DMS153 (cell line): ENCODE results near the gene FABP1.

Experiments used
- DNase-seq: peaks from one replicate; lab custom pipeline; 2025; lab: John Stamatoyannopoulos, UW

FABP1 gene

DNA sequence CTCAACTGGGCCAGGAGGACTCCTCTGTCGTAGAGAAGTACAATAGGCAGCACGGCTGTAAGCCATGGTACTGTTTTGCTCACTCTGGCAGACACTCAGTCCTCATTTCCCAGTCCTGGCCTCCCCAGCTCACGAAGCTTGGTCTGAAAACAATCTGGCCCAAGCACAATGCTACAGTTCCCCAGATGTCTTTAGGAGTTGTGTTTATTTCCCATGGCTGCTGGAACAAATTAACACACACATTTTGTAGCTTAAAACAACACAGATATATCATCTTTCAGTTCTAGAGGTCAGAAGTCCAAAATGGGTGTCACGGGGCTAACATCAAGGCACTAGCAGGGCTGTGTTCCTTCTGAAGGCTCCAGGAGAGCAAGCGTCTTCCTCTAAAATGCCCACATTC, 13.0 kb downstream of the FABP1 start:
- DNase-seq, result no peak

- no peak for DNase-seq
These were observed 14.8 kb downstream of the FABP1 start for GRCh38 chr2:88113069-88113468.

- no peak for DNase-seq
These were observed 17.0 kb downstream of the FABP1 start for GRCh38 chr2:88110830-88111229.

GRCh38 chr2:88108796-88109195, 19.1 kb downstream of the FABP1 start:
- no peak for DNase-seq

GRCh38 chr2:88100489-88100858, 27.4 kb downstream of the FABP1 start:
- DNase-seq, result no peak

- no peak for DNase-seq
These were observed 27.9 kb downstream of the FABP1 start for GRCh38 chr2:88099798-88100488.

- DNase-seq, result no peak
These were observed 29.3 kb downstream of the FABP1 start for GRCh38 chr2:88098558-88098900.

DNA sequence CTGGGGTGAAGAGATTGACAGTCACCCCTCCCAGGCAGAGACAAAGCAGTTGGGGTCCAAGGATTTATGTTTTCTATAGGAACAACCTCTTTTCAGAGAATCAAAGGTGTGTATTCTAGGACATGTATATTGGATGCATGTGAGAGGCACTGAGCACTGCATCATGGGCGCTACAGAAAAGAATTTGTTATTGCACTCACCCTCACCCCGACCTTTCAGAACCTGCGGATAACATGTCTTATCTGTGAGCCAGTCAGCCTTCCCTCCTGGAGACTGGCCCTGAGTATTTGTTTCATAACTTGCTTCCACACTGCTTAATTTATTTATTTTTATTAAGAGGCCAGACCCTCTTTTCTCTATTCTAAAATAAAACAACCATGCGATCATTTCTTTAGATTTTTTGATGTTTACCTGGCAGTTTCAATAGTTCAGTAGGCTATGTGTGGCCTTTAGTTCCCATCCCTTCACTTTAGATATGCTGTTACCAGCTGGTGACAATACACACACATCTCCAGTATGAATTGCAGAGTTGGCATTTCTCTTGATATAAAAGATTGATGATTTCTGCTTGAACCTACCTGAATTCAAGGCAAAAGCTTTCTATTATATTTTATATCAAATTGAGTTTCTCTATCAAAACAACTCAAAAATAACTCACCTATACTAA, 29.8 kb downstream of the FABP1 start:
- no peak for DNase-seq

GRCh38 chr2:88097192-88097591, 30.7 kb downstream of the FABP1 start:
- no peak for DNase-seq

DNA sequence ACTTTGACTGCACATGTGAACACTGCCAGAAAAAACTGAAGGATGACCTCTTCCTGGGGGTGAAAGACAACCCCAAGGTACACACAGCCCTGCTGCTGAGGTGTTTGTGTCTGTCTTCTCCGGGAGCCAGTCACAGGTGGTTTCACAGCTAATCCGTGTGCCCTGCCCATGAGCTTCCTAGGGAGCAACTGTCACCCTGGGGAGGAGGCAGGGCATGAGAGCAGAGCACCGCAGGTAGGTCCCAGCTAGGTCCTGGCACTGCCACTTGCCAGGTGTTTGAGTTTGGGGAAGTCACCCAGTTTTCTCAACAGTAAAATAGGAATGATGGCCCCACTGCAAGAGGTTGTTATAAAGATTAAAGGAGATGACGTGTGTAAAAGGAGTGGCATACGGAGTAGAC, 31.2 kb downstream of the FABP1 start:
- no peak for DNase-seq

- DNase-seq, result no peak
These were observed 32.8 kb downstream of the FABP1 start for GRCh38 chr2:88095022-88095421.

- DNase-seq, result no peak
These were observed 35.1 kb downstream of the FABP1 start for GRCh38 chr2:88092773-88093172.

- no peak for DNase-seq
These were observed 35.9 kb downstream of the FABP1 start for GRCh38 chr2:88091943-88092342.

GRCh38 chr2:88090446-88091283, 37.2 kb downstream of the FABP1 start:
- DNase-seq, result no peak

DNA sequence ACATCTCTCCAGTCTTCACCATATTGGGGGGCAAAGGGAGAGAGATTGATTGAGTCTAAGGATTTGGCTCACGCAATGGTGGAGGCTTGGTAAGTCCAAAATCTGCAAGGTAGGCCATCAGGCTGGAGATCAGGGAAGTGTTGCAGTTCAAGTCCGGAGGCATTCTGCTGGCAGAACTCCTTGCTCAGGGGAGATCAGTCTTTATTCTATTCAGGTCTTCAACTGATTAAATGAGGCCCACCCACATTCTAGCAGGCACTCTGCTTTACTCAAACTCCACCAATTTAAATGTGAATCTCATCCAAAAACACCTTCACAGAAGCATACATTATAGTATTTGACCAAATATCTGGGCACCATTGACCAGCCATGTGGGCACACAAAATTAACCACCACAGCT, 38.9 kb downstream of the FABP1 start:
- no peak for DNase-seq

- DNase-seq, result no peak
These were observed 40.1 kb downstream of the FABP1 start for GRCh38 chr2:88087763-88088162.

DNA sequence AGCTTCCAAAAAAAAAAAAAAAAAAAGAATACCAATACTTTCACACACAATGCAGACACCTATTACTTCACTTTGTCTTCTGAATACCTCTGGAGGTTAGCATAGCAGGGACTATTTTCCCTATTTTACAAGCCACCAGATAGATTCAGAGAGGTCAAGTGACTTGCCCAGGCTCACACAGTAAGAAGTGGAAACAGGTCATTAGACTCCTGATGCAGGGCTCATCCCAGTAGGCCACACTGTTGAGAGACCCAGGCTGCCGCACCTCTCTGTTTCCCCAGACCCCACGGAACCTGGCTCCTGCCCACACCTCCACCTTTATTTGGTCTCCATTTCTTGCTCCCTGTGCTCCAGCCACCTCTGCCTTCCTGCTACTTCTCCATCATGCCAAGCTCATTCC, 40.8 kb downstream of the FABP1 start:
- DNase-seq, result no peak

DNA sequence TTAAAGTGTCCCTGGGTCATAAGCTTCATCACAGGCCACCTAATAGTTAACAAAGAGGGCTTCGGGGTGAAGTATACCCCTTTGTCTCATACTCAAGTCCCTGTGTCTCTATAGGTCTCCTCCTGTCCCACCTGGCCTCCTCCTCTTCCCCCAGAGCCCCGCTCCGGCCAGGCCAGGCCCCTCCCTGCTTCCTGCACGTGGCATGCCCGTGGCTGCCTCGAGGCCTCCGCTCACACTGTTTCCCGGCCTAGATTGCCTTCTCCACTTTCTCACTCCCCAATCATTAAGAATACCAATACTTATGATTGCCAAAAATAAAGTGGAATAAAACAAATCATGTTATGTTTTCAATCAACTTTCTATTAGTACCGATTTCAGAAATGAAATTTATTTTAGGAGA, 41.5 kb downstream of the FABP1 start:
- no peak for DNase-seq

DNA sequence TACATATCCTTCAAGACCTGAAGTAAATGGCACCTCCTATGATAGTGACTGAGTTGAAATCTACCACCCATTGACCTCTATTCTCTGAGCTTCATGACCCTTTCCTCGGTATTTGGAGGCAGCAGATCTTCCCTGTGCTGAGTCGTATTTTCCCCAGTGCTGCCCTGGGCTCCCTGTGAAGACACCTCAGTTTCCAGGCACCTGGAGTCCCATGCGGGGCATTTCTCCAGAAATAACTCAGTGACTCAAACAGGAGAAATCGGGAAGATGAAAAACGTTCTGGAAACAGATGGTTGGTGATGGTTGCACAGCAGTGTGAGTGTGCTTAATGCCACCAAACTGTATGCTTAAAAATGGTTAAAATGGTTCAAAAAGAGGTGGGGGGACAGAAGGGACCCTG, 42.3 kb downstream of the FABP1 start:
- no peak for DNase-seq

DNA sequence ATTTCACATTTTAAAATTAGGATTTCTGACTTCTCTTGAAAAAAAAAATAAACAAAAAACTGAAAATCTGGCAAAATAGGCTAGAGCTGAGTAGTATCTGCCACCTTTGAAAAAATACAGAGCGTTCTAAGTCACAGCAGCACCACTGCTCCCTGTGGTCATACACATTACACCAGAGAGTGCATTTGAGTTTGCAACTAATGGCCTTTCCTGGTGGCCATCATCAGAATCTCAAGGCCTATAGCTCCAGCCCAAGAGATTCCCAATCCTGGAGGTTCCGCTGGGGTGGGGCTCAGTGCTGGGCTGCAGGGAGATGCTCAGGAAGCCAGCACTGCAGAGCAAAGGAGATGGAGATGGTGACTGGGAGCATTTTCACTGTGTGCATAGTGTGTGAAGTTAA, 42.8 kb downstream of the FABP1 start:
- DNase-seq, result no peak

DNA sequence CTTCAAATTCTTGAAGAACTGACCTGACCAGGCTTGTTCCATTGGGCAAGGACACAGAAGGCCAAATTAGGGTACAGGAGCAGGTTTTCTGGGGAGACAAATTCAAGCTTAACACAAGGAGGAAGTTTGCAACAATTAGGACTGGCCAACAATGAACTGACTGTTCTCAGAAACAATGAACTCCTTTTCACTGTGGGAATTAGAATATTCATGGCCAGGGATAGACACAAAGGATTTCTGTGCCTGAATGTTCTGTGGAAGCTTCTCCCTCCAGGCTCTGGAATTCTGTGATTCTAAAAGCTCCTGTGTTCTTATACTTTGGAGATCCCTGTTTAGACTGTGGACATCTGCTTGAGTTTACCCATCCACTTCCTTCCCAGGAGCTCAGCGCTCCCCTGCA, 45.1 kb downstream of the FABP1 start:
- DNase-seq, result no peak

DNA sequence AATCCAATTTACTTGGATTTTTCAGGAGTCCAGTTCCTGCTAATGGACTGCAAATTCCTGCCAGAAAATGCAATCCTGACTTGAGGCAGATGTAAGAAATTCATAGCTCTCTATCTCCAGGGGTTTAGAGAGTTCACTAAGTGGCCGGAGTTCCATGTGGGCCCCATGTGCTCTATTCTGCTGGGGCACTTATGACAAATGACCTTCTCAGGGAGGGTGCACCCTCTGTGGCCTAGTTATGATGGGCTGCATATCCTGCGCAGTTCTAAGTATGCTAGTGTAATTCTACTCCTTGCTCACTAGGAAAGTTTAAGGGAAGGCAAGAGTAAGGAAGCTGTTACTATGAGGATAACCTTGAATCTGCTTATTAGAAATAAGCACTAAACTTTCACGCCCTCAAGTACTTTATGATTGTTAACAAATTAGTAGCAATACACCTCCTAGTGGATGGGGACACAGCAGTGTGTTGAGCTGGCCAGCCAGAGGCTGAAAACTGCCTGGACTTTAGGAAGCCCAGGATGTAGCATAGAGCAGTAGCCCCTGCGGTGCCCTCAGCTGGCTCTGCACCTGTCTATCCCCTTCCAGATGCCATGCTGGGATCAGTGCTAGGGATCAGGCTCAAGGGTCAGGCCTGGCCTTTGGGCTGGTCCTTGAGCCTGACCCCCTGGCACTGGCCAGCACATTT, 45.8 kb downstream of the FABP1 start:
- DNase-seq, result no peak

- DNase-seq, result no peak
These were observed 47.3 kb downstream of the FABP1 start for GRCh38 chr2:88080545-88080944.
